ENCODE measurements around the gene RAB28.

The RAB28 gene

DNA sequence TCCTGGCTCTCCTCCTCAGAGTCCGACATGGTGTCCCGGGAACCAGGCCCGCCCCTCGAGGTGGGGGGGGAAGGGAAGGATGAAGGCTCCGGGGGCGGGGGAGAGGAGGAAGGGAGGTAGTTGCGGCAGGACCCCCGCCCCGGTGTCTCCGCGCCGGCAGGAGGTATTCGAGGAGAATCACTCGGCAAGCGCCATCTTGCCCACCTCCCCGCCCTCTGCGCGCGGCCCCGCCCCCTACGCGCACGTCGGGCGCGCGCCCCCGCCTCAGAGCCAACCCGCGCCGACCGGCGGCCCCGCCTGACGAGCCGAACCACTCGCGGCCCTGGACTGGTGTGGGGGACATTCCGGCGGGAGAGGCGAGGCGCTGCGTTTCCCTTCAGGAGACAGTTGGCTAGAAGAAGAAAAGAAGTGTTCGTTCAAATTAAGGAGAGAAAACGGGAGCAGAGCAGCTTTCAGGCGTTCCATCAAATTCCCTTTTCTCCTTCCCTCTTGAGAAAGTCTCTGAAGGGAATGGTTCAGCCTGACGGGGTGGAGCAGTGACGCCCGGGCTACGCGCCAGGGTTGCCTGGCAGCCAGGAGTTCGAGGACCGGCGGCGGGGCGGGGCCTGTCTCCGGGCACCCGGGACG lies at the start of gene RAB28:
RAB28 (minus strand) TSS at position 219 of the 627 bp plus-strand sequence.
- DNase-seq: peak; percentile 97

DNA sequence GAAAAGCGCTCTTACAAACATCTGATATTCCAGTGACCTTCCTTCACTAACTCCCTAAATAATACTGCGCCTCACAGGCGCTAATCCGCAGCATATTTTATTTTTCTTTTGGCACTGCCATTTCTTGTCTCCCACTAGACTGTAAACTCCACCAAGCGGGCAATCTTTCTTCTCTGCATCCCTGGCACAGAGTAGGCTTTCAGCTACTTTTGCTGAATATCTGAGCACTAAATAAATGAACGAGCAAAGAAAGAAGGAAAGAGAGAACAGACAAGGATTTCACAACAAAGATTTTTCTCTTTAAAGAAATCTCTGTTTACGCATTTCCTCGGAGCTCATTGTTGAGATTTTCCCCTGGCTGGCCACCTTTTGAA lies 47.5 kb upstream of the RAB28 start:
- no peak for DNase-seq

DNA sequence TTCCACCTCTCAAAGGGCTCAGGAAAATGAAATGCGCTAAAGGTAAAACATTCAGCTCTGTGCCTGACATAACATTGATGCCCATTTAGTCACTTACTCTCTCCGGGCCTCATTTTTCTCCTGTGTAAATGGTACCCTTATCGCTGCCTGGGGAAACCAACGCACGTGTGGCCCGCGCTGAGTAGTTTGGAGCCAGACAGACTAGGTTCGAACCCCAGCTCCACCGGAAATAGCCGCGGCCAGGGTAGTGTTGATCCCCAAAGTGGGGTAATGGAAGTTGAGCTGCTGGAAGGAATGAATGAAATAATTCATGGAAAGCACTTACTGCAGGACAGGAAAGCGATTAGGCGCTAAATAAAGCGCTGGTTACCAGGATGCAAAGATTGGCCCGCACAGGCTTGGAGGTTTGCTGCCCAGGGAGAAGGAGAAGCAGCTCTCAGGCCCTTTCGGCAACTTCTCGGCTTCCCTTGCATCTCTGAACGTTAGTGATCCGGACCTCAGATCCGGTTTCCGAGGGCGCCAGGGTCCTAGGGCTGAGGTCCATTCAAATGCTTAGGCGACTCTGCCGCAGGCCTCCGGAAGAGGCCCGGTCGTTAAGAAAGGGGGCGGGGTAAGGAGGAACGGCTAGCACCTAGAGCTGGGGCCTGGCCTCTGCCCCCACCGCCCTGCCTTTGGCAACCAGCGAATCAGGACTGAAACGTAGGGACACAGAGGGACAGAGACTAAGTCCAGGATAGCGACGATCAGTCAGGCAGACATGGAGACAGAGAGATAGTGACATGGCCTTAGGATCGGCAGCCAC lies 46.9 kb upstream of the RAB28 start:
- no peak for DNase-seq

DNA sequence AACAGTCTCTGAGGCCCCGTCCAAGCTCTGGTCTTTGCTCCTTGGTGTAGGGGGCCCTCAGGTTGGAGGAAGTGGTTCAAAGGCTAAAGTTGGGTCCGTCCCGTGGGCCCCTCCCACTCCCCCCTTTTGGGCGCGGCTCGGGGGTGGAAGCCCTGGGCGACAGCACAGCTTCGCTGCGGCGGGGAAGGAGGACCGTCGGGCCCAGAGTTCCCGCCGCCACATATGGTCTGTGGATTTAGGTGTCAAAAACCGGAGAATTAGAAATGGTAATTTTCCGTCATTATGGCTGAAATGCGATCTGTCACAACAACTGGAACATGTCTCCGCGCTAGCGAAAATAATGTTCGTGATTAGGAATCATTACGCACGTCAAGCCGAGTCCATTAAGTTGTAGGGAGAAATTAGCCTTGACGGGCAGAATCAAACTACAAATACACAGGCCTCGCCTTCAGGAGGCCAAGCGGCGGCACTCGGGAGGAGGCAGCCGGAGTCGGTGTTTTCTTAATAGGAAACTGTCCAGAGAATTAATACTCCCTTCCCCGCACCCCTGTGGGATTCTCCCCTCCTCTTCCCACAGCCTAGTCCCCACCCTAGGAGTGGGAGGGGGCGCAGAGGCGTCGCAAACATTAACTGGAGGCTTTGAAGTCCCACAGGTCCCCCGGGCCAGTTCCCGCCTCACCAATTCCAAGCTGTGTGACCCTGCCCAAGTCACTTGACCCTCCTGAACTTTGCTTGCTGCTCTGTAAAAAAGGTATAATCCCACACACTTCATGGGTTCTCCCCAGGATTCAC lies 45.2 kb upstream of the RAB28 start:
- DNase-seq: no peak

DNA sequence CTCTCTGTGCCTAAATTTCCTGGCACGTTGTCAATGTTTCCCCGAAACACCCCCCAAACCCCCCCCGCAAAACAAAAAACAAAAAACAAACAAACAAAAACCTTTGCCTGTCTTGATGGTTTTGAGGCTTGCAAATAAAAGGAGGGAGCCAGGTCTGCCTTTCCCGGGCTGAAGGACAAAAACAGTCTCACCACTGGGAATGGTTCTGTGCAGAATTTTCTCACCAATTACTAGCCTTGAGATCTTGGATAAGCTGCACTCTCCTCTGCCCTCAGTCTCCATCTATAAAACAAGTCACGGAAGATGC lies 44.6 kb upstream of the RAB28 start:
- DNase-seq: no peak

DNA sequence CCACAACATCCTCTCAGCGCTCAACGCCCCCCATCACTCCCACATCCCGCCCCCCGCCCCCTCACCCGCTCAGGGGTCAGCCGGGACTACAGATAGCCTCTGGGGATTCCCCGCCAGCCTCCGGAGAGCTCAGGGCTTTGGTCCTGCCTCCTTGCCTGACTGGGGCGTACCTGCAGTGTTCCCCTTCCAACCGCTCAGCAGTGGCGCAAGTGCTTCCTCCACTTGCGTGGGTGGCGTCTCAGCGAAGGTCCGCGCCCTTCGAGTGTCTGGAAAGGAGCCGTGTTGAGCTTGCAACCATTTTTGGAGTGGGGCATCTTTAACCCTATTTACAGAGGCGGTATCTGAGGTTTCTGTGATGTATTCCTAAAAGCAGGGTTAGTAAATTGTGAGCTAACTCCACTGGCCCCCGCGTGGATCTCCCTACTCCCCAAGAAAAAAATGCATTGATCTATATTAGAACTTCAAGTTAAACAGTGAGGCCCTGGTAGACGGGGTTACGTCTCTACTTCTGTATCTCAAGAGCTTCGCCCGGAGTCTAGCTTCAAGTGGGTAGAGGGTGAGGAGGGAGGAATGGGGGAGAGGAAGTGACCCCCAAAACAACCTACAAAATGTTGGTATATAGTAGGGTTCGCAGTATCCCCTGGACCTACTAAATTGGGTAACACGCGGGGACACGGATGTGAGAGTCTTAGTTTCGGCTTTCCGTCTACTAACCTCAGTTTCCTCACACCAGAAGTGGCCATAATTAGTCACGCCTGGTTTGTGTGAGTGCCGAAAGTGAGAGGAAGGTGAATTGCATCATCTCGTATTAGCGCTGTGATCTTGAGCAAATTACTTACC lies 44.1 kb upstream of the RAB28 start:
- DNase-seq: no peak

DNA sequence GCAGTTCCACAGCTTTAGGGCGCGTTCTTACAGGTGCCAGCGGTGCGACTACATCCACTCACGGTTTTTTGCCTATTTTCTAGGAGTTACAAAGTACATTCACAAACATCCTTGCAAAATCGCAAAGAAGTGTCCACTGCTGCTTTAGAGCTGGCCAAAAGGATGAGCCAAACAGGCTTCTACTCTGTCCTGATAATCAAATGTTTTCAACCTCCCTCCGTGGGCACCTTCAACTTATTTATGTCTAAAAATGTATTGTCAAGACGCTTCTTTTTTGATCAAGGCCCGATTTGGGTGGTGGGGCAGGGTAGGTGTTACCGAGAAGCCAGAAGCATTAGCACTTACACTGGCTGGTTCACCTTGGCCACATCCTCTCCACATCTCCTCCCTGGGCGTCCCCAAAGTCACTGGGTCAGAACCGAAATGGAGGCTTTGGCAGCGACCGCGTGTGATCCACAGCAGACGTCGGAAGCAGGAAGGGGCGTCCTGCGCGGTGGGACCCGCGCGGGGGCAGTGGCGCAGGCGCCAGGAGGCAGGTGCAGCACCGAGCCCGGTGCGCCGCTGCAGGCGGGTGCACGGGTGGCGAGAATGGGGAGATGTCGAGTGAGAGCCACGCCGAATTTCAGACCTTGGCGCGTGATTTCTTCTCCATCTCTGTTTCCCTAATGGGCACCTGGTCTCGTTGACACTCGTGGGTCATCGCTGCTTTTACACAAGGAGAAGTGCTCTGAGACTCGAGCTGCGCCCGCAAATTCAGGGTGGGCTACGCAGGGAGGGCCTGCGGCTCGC lies 43.2 kb upstream of the RAB28 start:
- DNase-seq: no peak

DNA sequence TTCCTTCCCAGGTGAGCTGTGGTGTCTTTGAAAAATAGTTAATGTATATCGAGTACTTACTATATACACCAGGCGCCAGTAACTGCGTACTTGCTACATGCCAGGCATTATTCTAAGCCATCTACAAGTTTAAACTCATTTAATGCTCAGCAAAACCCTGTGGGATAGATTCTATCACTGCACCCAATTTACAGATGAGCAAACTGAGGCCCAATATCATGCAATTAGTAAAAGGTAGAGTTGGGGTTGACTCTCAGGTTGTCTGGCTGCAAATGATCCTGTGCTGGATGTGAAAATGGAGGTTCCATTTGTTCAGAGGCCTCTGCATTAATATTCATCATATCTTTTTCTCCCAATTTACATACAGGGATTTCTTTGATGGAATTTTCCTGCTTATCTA lies 42.5 kb upstream of the RAB28 start:
- no peak for DNase-seq

DNA sequence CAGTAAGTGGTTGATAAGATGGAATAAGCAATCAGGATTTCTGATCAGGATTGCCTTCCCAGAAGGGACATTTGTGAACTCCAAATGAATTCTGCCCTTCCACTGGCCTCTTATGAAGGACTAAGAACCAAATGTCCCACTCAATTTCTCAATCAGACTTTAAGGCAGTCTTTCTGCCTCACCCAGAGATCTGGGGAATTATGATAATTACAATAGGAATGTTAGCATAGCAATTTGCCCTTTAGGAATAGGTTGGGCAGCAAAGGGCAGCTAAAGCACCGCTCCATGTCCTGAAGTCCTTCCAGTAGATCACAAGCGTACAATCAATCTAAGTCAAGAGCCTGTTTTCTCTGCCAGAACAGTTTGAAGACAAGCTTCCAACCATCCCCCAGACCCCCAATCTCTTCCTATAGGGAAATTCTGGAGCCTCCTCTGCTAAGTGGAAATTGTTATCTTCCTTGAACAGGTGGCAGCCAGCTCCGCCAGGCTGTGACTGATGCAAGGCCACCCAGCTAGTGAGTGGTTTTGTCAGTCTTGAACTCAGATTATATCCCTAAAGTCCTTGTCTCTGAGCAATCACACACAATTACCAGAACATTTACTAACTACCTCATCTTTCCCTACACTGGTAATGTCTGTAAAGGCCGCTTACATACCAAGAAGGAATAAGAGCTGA lies 41.6 kb upstream of the RAB28 start:
- no peak for DNase-seq

DNA sequence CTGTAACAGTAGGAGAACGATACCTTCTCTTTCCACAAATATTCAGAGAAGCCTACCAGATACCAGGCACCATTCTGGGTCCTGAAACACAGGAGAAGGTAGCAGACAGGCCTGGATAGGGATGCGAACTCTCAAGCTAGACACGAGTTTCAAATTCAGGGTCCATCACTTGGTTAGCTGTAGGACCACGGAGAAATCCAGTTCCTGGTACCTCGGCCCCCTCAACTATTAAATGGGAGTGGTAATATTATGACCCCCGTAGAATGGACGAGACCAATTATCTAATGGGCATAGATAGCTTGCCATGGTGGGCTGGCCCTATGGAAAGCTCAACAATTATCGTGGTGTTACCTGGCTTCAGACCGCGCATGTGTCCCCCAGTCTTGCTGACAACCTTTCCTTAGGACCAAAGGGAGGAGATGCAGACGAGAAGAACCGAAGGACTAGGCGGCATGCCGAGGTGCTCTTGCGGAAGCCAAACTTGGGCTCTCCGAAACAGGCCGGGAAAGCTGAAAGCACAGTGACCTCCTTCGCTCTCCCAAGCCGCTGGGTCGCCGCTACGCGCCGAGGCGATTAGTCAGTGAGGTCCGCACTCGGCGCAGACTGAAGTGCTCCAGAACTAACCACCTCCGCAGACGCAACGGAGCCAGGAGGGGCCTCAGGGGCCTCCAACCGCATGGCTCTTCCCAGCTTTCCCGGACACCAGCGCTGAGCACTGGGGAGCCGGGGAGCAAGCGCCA lies 40.5 kb upstream of the RAB28 start:
- DNase-seq: no peak

DNA sequence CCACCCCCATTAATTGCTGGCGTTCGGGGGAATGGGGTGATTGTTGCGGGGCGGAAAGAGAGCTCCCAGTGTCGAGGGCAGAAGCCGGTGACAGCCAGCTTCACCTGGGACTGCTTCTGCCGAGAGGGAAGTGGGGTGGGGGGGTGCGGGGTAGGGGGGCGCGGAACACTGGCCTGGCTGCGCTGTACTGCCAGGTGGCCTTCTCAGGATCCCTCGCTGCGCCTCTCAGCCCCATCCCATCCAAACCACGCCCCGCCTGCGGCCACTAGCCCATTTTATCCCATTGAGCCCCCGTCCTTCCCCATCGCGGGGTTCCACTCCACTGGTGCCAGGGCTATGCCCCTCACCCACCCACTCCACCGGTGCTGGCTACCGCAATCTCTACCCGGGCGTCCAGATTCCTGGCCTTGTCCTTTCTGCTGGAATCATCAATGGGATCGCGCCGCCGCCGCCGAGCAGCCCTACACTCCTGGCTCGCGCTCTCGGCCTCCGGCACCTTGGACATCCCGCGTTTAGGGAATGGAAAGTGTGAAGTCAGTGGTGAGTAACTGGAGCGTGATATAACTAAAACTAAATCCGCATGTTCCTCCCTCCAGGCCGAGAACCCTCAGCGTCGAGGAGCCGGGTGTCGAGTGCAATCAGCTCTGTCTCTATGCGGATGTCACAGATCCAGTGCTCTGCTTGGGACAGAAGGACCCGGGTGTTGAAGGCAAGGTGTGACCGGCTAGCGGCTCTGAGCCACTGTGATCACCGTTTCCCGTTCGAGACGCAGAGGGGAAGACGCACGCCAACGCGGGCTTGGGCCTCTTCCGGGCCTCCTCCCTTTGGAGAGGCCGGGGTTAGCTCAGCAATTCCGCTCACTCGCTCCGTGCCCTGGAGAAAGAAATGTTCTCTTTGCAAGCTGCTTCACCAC lies 39.7 kb upstream of the RAB28 start:
- DNase-seq: no peak

DNA sequence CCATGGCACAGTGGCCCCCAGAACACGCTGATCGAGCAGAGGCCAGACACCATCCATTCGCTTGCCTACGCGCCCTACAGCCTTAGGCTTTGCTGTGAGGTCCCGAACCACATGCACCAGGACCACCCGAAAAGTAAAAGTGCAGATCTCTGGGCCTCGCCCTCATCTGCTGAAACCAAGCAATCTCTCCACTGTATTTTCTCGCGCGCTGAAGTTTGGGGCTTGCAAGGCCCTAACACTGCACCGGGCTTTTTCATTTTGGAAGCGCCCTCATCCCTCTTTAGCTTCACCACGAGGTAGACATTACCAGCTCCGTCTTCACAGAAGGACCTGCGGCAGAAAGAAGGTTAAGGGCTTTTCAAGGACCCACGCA lies 39.0 kb upstream of the RAB28 start:
- no peak for DNase-seq

DNA sequence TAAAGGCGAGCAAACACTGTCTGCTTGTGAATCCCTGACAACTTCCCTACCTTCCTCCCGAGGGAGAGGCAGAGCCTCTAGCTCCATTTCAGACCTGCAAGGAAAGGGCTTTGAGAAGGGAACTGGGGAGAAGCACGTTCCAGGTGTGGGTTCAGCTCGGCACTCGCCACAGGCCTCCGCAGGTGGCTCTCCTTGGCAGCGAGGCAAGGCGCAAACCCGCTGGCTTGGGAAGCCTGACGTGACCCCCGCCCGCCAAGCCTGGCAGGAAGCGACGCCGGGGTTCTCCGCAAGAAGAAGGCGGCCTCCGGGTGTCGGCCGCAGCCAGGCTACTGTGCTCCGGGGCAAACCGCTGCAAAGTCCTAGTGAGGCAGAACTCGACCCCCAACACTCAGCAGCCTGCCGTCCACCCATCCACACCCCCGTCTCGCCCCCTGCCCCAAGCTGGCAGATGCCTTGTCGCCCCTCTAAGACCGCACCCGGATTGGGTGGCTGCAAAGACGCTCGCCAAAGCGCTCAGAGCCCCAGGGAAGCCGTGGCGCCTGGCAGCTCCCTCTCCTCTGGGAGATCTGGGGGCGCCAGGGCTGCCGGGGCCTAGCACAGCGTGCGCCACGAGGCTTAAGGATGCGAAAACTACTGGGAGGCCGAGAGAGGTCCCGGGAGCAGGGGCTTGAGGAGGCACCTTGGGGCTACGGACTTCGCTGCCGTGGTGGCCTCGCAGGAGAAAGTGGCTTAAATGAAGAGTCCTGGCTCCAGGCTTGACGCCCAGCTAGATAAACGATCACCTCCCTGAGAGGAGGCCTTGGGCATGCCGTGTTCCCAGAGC lies 38.4 kb upstream of the RAB28 start:
- no peak for DNase-seq

DNA sequence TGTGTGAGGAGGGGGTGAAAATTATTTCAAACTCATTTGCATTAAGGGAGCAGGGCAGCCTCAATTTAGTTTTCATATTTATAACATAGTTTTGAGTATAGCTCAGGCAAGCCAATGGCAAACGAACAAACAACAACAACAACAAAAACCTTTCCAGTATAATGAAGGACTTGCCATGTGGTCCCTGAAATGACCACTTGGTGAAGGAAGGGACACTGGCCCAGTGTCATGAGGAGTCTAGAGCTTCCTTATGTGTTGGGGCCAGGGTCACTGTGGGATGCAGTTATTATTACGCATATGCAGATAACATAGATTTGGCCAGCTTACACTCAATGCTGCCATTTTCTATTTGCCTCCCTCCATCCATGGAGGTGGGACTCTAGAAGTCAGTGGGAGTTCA lies 36.9 kb upstream of the RAB28 start:
- DNase-seq: no peak

DNA sequence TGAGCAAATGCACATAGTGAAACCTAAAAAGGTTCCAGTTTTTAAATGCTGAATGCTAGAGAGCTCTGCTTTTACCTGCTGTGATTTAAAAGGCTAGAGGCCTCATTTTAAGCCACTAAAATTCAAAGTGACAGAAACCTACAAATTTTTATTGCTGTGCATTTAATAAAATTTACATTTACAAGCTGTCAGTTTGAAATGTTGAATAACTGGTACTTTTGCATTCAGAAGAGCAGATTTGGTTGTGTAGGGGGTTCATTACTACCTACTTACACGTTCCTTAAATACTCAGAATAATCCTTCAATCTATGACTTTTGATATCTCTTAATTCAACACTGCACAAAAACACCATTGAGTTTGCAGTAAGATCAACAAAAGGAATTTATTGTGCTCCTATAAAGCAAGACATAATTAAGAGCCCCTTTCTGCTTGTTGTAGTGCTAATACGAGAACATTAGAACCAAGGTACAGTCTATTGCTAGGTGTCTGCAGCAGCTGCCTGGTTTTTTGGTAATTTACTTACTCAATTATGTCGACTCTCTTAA lies 32.2 kb upstream of the RAB28 start:
- DNase-seq: no peak

DNA sequence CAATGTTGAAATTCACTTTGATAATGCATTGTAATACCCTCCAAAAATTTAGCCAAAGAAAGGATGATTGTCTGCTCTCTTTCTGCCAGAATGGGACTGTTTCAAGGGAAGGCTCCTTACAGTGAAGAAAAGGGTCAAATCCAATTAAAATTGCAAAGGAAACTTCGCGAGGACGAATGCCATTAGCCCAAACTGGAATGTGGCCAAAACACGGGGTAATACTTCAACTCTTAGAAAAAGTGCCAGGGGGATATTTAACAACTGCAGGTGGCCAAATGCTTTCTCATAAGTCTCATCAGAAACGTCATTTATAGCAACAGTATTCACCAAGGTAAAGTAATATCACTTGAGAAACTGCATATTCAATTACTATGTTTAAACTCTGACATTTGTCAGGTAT lies 31.1 kb upstream of the RAB28 start:
- DNase-seq: no peak

DNA sequence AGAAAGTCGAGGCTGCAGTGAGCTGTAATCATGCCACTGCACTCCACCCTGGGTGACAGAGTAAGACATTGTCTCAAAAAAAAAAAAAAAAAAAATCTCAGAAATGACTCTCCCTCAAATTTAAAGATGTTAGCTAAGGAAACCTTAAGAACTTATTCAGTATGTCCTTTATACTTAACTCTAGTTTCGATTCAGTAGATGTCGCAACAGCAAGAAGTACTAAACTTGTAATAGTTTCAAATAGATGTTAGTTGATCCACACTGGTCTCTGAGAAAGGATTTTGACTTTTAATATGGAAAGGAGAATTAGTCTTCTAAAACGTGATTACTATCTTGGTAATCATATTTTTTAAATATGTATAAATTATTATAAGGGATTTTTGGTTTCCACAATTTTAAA lies 30.6 kb upstream of the RAB28 start:
- no peak for DNase-seq

DNA sequence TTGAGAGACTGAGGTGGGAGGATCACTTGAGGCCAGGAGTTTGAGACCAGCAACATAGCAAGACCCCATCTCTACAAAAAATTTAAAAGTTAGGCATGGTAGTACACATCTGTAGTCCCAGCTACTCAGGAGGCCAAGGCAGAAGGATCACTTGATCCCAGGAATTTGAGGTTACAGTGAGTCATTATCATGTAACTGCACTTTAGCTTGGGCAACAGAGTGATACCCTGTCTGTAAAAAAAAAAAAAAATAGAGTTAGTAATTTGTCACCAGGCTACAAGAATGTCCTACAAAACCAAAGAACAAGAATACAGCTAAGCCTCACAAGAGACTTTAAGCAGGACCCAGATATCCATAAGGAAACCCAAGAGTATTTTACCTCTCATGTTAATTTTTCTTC lies 27.0 kb upstream of the RAB28 start:
- no peak for DNase-seq

DNA sequence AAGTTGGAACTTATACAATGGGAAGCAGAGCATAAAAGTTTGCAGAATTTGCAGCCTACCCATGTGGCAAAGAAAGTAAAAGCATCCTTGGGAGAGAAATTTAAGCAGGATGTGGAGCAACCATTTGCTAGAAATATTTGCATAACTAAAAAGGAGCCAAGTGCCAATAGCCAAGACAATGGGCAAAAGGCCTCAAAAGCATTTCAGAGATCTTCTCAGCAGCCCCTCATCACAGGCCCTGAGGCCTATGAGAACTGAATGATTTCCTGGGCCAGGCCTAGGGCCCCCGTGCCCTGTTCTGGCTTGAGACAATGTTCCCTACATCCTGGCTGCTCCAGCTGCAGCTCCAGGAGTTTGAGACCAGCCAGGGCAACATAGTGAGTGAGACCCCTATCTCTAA lies 25.3 kb upstream of the RAB28 start:
- no peak for DNase-seq
